Neural cell (in vitro differentiated cells): ENCODE results near the gene ITFG1. TPM values are rescaled to one million over a fixed set of nuclear protein-coding genes. Genes with fewer than 3 reads are reported as not detected.

Source experiments
- H2AFZ ChIP-seq: fragments of 200-600, 300-800 bp; sonication (generic), shearing (Covaris generic); 2 replicates; pipeline ENCODE4 v1.6.0; 2014; ENCODE audit warnings: low read depth, mild to moderate bottlenecking, antibody characterized with exemption, low read length, moderate library complexity
- H3F3A ChIP-seq: fragments of 200-600 bp; shearing (Covaris generic); 2 replicates; pipeline ENCODE4 v1.6.1; 2016; ENCODE audit warnings: mild to moderate bottlenecking, moderate library complexity, mixed read lengths, antibody characterized with exemption, low read length; ENCODE audit not compliant: insufficient read depth, poor library complexity, severe bottlenecking
- H3K27ac ChIP-seq: fragments of 200-600, 300-800 bp; sonication (generic), shearing (Covaris generic); 2 replicates; pipeline ENCODE4 v1.5.1; 2014; ENCODE audit warnings: mild to moderate bottlenecking, low read length, moderate library complexity
- H3K27me3 ChIP-seq: fragments of 300-800, 200-600 bp; sonication (generic), shearing (Covaris generic); 2 replicates; pipeline ENCODE4 v1.6.0; 2014; ENCODE audit warnings: mild to moderate bottlenecking, low read depth, low read length, moderate library complexity; ENCODE audit not compliant: insufficient read depth
- H3K36me3 ChIP-seq: fragments of 300-800, 200-600 bp; sonication (generic), shearing (Covaris generic); 2 replicates; pipeline ENCODE4 v1.5.1; 2014; ENCODE audit warnings: mild to moderate bottlenecking, antibody characterized with exemption, low read length, moderate library complexity; ENCODE audit not compliant: insufficient read depth
- H3K4me2 ChIP-seq: fragments of 300-800, 200-600 bp; sonication (generic), shearing (Covaris generic); 2 replicates; pipeline ENCODE4 v1.6.0; 2014; ENCODE audit warnings: mild to moderate bottlenecking, low read length
- H3K4me3 ChIP-seq: fragments of 300-800, 200-600 bp; sonication (generic), shearing (Covaris generic); 2 replicates; pipeline ENCODE4 v1.5.1; 2014; ENCODE audit warnings: mild to moderate bottlenecking, low read length, moderate library complexity
- H3K79me2 ChIP-seq: fragments of 200-600 bp; shearing (Covaris generic); replicated peaks from 2 replicates; pipeline ENCODE4 v1.6.0; 2014; ENCODE audit warnings: mild to moderate bottlenecking, low read length, moderate library complexity; ENCODE audit not compliant: insufficient read depth
- H3K9ac ChIP-seq: fragments of 300-800, 200-600 bp; sonication (generic), shearing (Covaris generic); 2 replicates; pipeline ENCODE4 v1.6.1; 2016; ENCODE audit warnings: mild to moderate bottlenecking, low read length, mixed read lengths
- H3K9me2 ChIP-seq: fragments of 200-600 bp; shearing (Covaris generic); 2 replicates; pipeline ENCODE4 v1.6.1; 2016; ENCODE audit warnings: mild to moderate bottlenecking, low read length, mixed read lengths; ENCODE audit not compliant: insufficient read depth
- H3K9me3 ChIP-seq: fragments of 200-600, 300-800 bp; sonication (generic), shearing (Covaris generic); 2 replicates; pipeline ENCODE4 v1.6.1; 2016; ENCODE audit warnings: mild to moderate bottlenecking, mixed run types, low read length, moderate library complexity, mixed read lengths
- H4K20me1 ChIP-seq: fragments of 200-600 bp; shearing (Covaris generic); 2 replicates; pipeline ENCODE4 v1.6.1; 2016; ENCODE audit warnings: mild to moderate bottlenecking, mixed run types; ENCODE audit not compliant: insufficient read depth
- CTCF ChIP-seq: fragments of 450-650 bp; IDR thresholded peaks from 2 replicates; pipeline ENCODE4 v1.5.1; 2014; ENCODE audit warnings: antibody characterized with exemption, mild to moderate bottlenecking, moderate library complexity; ENCODE audit not compliant: poor library complexity, severe bottlenecking
- EP300 ChIP-seq: fragments of 450-650 bp; conservative IDR thresholded peaks from 2 replicates; pipeline ENCODE4 v1.6.1; 2014; ENCODE audit warnings: antibody characterized with exemption, mild to moderate bottlenecking, moderate library complexity; ENCODE audit not compliant: poor library complexity, severe bottlenecking
- EZH2 ChIP-seq: fragments of 200-600, 300-800 bp; shearing (Covaris generic), sonication (generic); IDR thresholded peaks from 2 replicates; pipeline ENCODE4 v1.6.1; 2014; ENCODE audit warnings: antibody characterized with exemption, low read length, borderline replicate concordance, mild to moderate bottlenecking; ENCODE audit not compliant: insufficient read depth, poor library complexity, severe bottlenecking
- MXI1 ChIP-seq: fragments of 450-650 bp; conservative IDR thresholded peaks from 2 replicates; pipeline ENCODE4 v1.6.1; 2014; ENCODE audit warnings: antibody characterized with exemption, mild to moderate bottlenecking; ENCODE audit not compliant: poor library complexity, severe bottlenecking
- POLR2AphosphoS5 ChIP-seq: IDR thresholded peaks from 2 replicates; pipeline ENCODE4 v1.6.1; 2012
- RAD21 ChIP-seq: fragments of 450-650 bp; conservative IDR thresholded peaks from 2 replicates; pipeline ENCODE4 v1.6.1; 2014; ENCODE audit warnings: antibody characterized with exemption, mild to moderate bottlenecking, moderate library complexity
- SMC3 ChIP-seq: fragments of 450-650 bp; conservative IDR thresholded peaks from 2 replicates; pipeline ENCODE4 v1.6.1; 2014; ENCODE audit warnings: antibody characterized with exemption, mild to moderate bottlenecking, moderate library complexity; ENCODE audit not compliant: poor library complexity
- TAF1 ChIP-seq: IDR thresholded peaks from 2 replicates; pipeline ENCODE4 v1.6.1; 2012; ENCODE audit warnings: low read depth
- polyA plus RNA-seq: library from polyadenylated mRNA; depleted of rRNA; stranded (reverse); fragments of >200 nt; gene quantifications from 2 replicates; pipeline ENCODE4 v1.2.3, GENCODE V29; 2014
- TF ChIP-seq, protein P1 (sequence below): IDR thresholded peaks from 2 replicates; pipeline ENCODE4 v1.6.1; 2012; ENCODE audit warnings: borderline replicate concordance

The ITFG1 gene
- polyA plus RNA-seq, 1 donor from 2014 or later: 155 TPM

DNA sequence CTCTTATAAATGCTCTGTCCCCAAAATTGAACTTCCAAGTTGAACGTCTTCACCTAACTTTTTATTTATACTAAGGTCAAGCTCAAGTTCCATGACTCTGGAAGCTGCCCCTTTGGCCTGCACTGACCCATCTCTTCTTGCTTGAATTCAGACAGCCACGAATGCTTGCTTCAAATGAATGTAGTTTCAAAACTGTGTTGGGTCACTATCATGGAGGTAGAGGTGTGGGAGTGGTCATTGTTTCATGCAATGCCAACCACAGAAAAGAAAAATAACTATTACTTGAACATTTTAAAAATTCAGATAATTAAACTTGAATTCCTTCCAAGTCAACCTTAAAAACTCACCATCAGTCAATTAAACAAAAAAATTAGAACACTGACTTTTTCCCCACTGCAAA lies 2.5 kb downstream of the ITFG1 start:
- H2AFZ ChIP-seq: no peak overlapping the region
- no peak overlapping the region for H3K9ac ChIP-seq
- H3K27me3 ChIP-seq: no peaks in the 10 kb centered on the region
- H3K4me3 ChIP-seq: no peak overlapping the region
- H3K9me3 ChIP-seq: no peaks in the 10 kb centered on the region
- H3K79me2 ChIP-seq: peaks cover 28% of the 10 kb centered on the region
- H3K36me3 ChIP-seq: peaks cover 3% of the 10 kb centered on the region
- H3F3A ChIP-seq: no peaks in the 10 kb centered on the region
- no peak overlapping the region for H3K27ac ChIP-seq
- H4K20me1 ChIP-seq: no peaks in the 10 kb centered on the region
- no peak for TF ChIP-seq RAD21
- TF ChIP-seq POLR2AphosphoS5: no peak
- TF ChIP-seq, protein P1, sequence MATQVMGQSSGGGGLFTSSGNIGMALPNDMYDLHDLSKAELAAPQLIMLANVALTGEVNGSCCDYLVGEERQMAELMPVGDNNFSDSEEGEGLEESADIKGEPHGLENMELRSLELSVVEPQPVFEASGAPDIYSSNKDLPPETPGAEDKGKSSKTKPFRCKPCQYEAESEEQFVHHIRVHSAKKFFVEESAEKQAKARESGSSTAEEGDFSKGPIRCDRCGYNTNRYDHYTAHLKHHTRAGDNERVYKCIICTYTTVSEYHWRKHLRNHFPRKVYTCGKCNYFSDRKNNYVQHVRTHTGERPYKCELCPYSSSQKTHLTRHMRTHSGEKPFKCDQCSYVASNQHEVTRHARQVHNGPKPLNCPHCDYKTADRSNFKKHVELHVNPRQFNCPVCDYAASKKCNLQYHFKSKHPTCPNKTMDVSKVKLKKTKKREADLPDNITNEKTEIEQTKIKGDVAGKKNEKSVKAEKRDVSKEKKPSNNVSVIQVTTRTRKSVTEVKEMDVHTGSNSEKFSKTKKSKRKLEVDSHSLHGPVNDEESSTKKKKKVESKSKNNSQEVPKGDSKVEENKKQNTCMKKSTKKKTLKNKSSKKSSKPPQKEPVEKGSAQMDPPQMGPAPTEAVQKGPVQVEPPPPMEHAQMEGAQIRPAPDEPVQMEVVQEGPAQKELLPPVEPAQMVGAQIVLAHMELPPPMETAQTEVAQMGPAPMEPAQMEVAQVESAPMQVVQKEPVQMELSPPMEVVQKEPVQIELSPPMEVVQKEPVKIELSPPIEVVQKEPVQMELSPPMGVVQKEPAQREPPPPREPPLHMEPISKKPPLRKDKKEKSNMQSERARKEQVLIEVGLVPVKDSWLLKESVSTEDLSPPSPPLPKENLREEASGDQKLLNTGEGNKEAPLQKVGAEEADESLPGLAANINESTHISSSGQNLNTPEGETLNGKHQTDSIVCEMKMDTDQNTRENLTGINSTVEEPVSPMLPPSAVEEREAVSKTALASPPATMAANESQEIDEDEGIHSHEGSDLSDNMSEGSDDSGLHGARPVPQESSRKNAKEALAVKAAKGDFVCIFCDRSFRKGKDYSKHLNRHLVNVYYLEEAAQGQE: no peak
- TF ChIP-seq TAF1: no peak
- no peak for TF ChIP-seq MXI1
- TF ChIP-seq EZH2: no peak
- no peak for TF ChIP-seq SMC3
- no peak for TF ChIP-seq EP300
- TF ChIP-seq CTCF: no peak
- H3K9me2 ChIP-seq: no peaks in the 10 kb centered on the region
- no peak overlapping the region for H3K4me2 ChIP-seq

DNA sequence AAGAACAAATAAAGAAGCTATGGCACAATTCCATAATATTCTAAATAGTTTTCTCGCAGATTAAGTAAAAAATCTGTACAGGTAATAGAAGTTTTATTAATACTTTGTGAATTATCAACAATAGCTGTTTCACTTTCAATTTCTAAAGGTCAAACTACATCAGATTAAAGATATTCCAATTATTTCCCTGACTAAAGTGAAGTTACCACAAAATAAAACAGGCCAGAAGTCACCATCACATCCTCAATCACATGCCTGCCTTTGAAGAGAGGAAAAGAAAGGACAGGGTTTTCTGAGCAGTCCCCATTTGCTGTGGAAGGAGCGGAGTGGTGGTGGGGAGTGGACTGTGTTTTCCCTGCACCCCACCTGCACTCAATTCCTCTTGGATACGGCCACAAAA lies 11.1 kb downstream of the ITFG1 start:
- H3K27me3 ChIP-seq: no peaks in the 10 kb centered on the region
- H3K36me3 ChIP-seq: peaks cover 7% of the 10 kb centered on the region
- no peak overlapping the region for H3K4me3 ChIP-seq

More for the DNA sequence above, 11.1 kb downstream of the ITFG1 start:
- H3K79me2 ChIP-seq: peaks cover 6% of the 10 kb centered on the region
- no peaks in the 10 kb centered on the region for H3K9me2 ChIP-seq
- no peaks in the 10 kb centered on the region for H3F3A ChIP-seq
- H4K20me1 ChIP-seq: no peaks in the 10 kb centered on the region
- no peak overlapping the region for H2AFZ ChIP-seq
- H3K27ac ChIP-seq: no peak overlapping the region
- H3K9me3 ChIP-seq: no peaks in the 10 kb centered on the region
- TF ChIP-seq, protein P1: no peak
- TF ChIP-seq TAF1 (no peak), MXI1 (no peak), CTCF (no peak), SMC3 (no peak), POLR2AphosphoS5 (no peak), EP300 (no peak), RAD21 (no peak), EZH2 (no peak)
- no peak overlapping the region for H3K9ac ChIP-seq
- no peak overlapping the region for H3K4me2 ChIP-seq
